Sigmoid colon (tissue), 7 donors: ENCODE data around the gene IRF2BP2. TPM values are rescaled to one million over a fixed set of nuclear protein-coding genes. Genes with fewer than 3 reads are reported as not detected.

Experiments
- DNase-seq: peaks from one replicate; pipeline ENCODE4 v3.0.0-alpha.2; 2019
- H3K27ac ChIP-seq, 4 donors: fragments of 200-600 bp; sonication (generic); one replicate each; pipeline ENCODE4 v1.5.1; 2016 to 2019; ENCODE audit warnings: mild to moderate bottlenecking in 1 of 4
- H3K27me3 ChIP-seq, 3 donors: fragments of 200-600 bp; sonication (generic); one replicate each; pipeline ENCODE4 v1.5.1; 2019; ENCODE audit warnings: mild to moderate bottlenecking in 1 of 3
- H3K36me3 ChIP-seq, 4 donors: fragments of 200-600 bp; sonication (generic); one replicate each; pipeline ENCODE4 v1.5.1; 2016 to 2019
- H3K4me1 ChIP-seq, 4 donors: fragments of 200-600 bp; sonication (generic); one replicate each; pipeline ENCODE4 v1.5.1; 2017 to 2019
- H3K4me3 ChIP-seq, 4 donors: fragments of 200-600 bp; sonication (generic); one replicate each; pipeline ENCODE4 v1.5.1; 2017 to 2019; ENCODE audit warnings: mild to moderate bottlenecking in 2 of 4, moderate library complexity in 1 of 4
- H3K9me3 ChIP-seq, 4 donors: fragments of 200-600 bp in 3 of 4; sonication (generic) in 3 of 4; one replicate each; pipeline versions ENCODE4 v1.5.1 to v1.6.1; 2013 to 2019
- CTCF ChIP-seq, 4 experiments: fragments of 450-650 bp in 3 of 4; fragments of 200-600 bp in 1 of 4; IDR thresholded peaks; one replicate each; pipeline ENCODE4 v1.5.1; 2016 to 2019; ENCODE audit warnings: antibody characterized with exemption in 4 of 4, mild to moderate bottlenecking in 3 of 4, moderate library complexity in 2 of 4
- EP300 ChIP-seq, 4 donors: sonication (generic); formaldehyde crosslinking; IDR thresholded peaks; one replicate each; pipeline ENCODE4 v1.6.1; 2017; ENCODE audit warnings: antibody characterized with exemption in 4 of 4
- POLR2A ChIP-seq, 2 donors: fragments of 450-650 bp; IDR thresholded peaks; one replicate each; pipeline ENCODE4 v1.6.1; 2016; ENCODE audit warnings: antibody characterized with exemption in 2 of 2, mild to moderate bottlenecking in 2 of 2, moderate library complexity in 2 of 2
- POLR2AphosphoS5 ChIP-seq, 4 donors: sonication (generic); formaldehyde crosslinking; IDR thresholded peaks; one replicate each; pipeline ENCODE4 v1.6.1; 2017; ENCODE audit warnings: antibody characterized with exemption in 4 of 4
- WGBS, 2 donors: extraction: QIAGEN DNeasy Blood & Tissue Kit; methylation state at CpG; one replicate each; pipeline ENCODE4 v1.1.7; 2013; 5-methylcytosine and 5-hydroxymethylcytosine counted together
- intact Hi-C: fragments of 100-400 bp; cut with DNase I; formaldehyde crosslinking; loops from one replicate; pipeline ENCODE4 v1.15.1; 2023
- polyA plus RNA-seq, 3 donors: library from polyadenylated mRNA; stranded (reverse); fragments of 200-250 nt; gene quantifications; one replicate each; pipeline ENCODE4 v1.2.3, GENCODE V29; 2013
- total RNA-seq, 4 donors: library from RNA; depleted of rRNA; stranded (reverse); fragments of >200 nt; gene quantifications; one replicate each; pipeline ENCODE4 v1.1.0, GENCODE V29; 2016
- donor health status: healthy with polysubstance abuse.
- donor health status: Bipolar disorder and iron deficiency.
- donor health status: healthy.

The IRF2BP2 gene
- total and polyA plus RNA-seq, 7 donors = 39.1 to 86.9 (median 59.6) TPM

DNA sequence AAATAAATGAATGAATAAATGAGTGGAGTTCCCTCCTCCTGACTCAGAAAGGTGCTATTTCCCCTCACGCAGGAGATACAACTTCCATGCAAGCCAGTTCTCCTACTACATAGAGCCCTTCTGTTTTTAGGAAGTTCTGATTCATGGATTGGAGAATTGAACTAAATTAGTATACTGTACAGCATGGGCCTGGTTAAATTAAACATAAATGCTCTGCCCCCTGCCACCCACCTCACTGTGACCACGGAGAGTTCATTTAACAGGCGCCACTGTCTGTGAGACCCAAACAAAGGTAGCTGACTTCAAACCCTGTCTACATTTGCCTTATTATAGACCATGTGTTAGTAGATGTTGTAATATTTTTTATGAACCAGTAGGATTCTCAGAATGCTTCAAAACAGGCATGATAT lies 9.1 kb upstream of the IRF2BP2 start:
- TF ChIP-seq EP300 (IDR thresholded peaks at IDR 0.05) = no peak
- TF ChIP-seq POLR2A (IDR thresholded peaks at IDR 0.05) = no peak
- no peak for TF ChIP-seq POLR2AphosphoS5 (IDR thresholded peaks at IDR 0.05)
- DNase-seq = no peak
- Histone ChIP-seq H3K36me3 (no peaks in the 10 kb centered on the region), H3K27ac (peak overlapping the region; percentile 0 to 41 (median 36)), H3K9me3 (no peaks in the 10 kb centered on the region), H3K27me3 (no peaks in the 10 kb centered on the region), H3K4me1 (peaks cover 0 to 37% (median 14%) of the 10 kb centered on the region in 4 donors), H3K4me3 (no peak overlapping the region)
- intact Hi-C loops = loop anchor here (10.0 kb wide), 1 partner anchor 206 kb away; no protein-coding TSS in a partner anchor
- WGBS, 2 donors = 35 to 54% methylated on average over 3 of the region's 3 CpGs

- Histone ChIP-seq H3K27me3 (no peaks in the 10 kb centered on the region), H3K36me3 (no peaks in the 10 kb centered on the region), H3K27ac (peak overlapping the region; percentile 0 to 41 (median 36)), H3K9me3 (no peaks in the 10 kb centered on the region), H3K4me3 (no peak overlapping the region), H3K4me1 (peaks cover 0 to 41% (median 18%) of the 10 kb centered on the region in 4 donors)
- WGBS, 2 donors = 60 to 77% methylated on average over 5 of the region's 5 CpGs
- DNase-seq = no peak
- TF ChIP-seq POLR2A (IDR thresholded peaks at IDR 0.05) (no peak), POLR2AphosphoS5 (IDR thresholded peaks at IDR 0.05) (no peak), CTCF (IDR thresholded peaks at IDR 0.05) (no peak), EP300 (IDR thresholded peaks at IDR 0.05) (no peak)
- intact Hi-C loops = loop anchor here (10.0 kb wide), 1 partner anchor 206 kb away; no protein-coding TSS in a partner anchor
Observed at GRCh38 chr1:234618737-234619049, 8.7 kb upstream of the IRF2BP2 start.

- no peak for DNase-seq
- Histone ChIP-seq H3K9me3 (no peaks in the 10 kb centered on the region), H3K4me1 (peaks cover 0 to 46% (median 23%) of the 10 kb centered on the region in 4 donors), H3K27me3 (no peaks in the 10 kb centered on the region), H3K27ac (peak overlapping the region; percentile 0 to 41 (median 36)), H3K36me3 (no peaks in the 10 kb centered on the region), H3K4me3 (no peak overlapping the region)
- intact Hi-C loops = loop anchor here (10.0 kb wide), 1 partner anchor 207 kb away; no protein-coding TSS in a partner anchor
- TF ChIP-seq EP300 (IDR thresholded peaks at IDR 0.05) (no peak), POLR2A (IDR thresholded peaks at IDR 0.05) (no peak), CTCF (IDR thresholded peaks at IDR 0.05) (no peak), POLR2AphosphoS5 (IDR thresholded peaks at IDR 0.05) (no peak)
- WGBS, 2 donors = 79 to 81% methylated on average over 7 of the region's 7 CpGs
Observed at GRCh38 chr1:234617986-234618736, 8.2 kb upstream of the IRF2BP2 start.

DNA sequence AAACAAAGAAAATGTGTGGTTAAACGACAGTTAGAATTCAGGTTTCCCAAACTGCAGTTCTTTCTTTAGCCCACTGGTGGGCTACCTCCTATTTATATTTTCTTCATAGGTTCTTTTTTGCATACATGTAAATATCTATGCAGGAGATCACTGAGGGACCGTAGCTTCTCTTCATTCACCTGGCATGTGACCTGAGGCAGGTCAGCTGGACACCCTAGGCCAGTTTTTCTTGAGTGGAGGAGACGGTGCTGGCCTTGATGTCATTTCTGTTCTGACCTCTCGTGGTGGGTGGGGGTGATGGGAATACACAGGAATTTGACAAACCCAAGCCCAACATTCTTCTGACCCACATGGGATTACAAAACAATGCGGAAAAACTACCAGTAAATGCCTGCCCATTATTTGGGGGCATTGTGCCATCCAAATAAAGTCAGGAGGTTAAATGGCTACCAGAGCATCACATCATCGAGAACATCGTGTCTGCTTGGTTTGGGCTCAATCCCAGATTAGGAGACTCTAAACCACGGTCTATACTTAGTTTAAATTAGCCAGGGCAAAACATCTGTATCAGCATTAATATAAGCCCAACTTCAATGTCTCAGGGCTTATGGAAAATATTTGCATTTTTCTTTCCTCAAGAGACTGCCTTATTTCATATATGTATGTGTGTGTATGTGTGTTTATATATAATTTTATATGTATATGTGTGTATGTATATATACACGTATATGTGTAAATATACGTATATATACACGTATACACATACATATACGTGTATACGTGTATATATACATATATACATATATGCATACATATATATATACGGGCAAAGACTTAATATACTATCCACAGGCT lies 7.4 kb upstream of the IRF2BP2 start:
- Histone ChIP-seq H3K36me3 (no peaks in the 10 kb centered on the region), H3K27me3 (no peaks in the 10 kb centered on the region), H3K4me3 (no peak overlapping the region), H3K4me1 (peaks cover 0 to 53% (median 30%) of the 10 kb centered on the region in 4 donors), H3K9me3 (no peaks in the 10 kb centered on the region), H3K27ac (peak overlapping the region in 2 of 4 donors; percentile 58 to 61)
- 85 to 89% methylated on average over 14 of the region's 14 CpGs for WGBS, 2 donors
- intact Hi-C loops = loop anchor here (10.0 kb wide), 1 partner anchor 207 kb away; no protein-coding TSS in a partner anchor
- TF ChIP-seq CTCF (IDR thresholded peaks at IDR 0.05) (no peak), POLR2AphosphoS5 (IDR thresholded peaks at IDR 0.05) (no peak), POLR2A (IDR thresholded peaks at IDR 0.05) (no peak), EP300 (IDR thresholded peaks at IDR 0.05) (no peak)
- DNase-seq = no peak

DNA sequence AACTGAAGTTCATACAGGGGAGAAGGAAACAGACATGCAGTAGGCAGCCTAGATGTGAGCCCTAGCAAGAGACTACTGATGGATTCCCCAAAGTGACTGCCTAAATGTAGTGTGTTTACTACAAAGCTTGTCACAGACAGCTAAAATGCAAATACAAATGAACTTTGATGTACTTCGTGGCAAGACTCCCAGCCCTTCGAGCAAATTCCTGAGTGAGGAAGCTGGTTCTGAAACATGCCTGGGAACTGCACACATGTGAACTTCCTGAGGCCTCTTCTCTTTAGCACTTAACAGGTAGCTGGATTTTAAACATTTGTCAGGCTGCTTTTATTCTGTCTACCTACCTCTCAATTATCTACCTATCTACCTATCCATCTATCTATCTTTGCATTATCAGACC lies 6.7 kb upstream of the IRF2BP2 start:
- no peak for DNase-seq
- Histone ChIP-seq H3K4me3 (no peak overlapping the region), H3K9me3 (no peaks in the 10 kb centered on the region), H3K27me3 (no peaks in the 10 kb centered on the region), H3K27ac (peak overlapping the region in 3 of 4 donors; percentile 30 to 61 (median 58)), H3K4me1 (peaks cover 0 to 58% (median 36%) of the 10 kb centered on the region in 4 donors), H3K36me3 (no peaks in the 10 kb centered on the region)
- intact Hi-C loops = loop anchor here (10.0 kb wide), 1 partner anchor 208 kb away; no protein-coding TSS in a partner anchor
- TF ChIP-seq POLR2AphosphoS5 (IDR thresholded peaks at IDR 0.05) = no peak
- WGBS, 2 donors = 5 to 11% methylated on average over 2 of the region's 2 CpGs
